ENCODE results near the gene TMEM198. TPM values are rescaled to one million over a fixed set of nuclear protein-coding genes. Genes with fewer than 3 reads are reported as not detected.

Gene TMEM198
- total and polyA plus RNA-seq, 9 of the 15 experiments (the other 6 are each of a cell fraction or from before 2014, with no cell fraction given): 0.03 to 3.8 (median 1.0) TPM

- TF ChIP-seq ZBTB34 (CRISPR knock-in tag; IDR thresholded peaks at IDR 0.05) (no peak), KDM2B (CRISPR knock-in tag; IDR thresholded peaks at IDR 0.05) (no peak), ZNF41 (CRISPR knock-in tag; conservative IDR thresholded peaks at IDR 0.05) (0 out of 2 replicates have a peak, but pooled peaks have one; percentile 39), ATF3 (IDR thresholded peaks at IDR 0.05) (no peak), ATF3 (CRISPR knock-in tag; conservative IDR thresholded peaks at IDR 0.05) (no peak), CHCHD3 (CRISPR knock-in tag; IDR thresholded peaks at IDR 0.05) (no peak), ZNF3 (CRISPR knock-in tag; IDR thresholded peaks at IDR 0.05) (no peak), ZBTB8A (IDR thresholded peaks at IDR 0.05; ENCODE audit: partially characterized antibody) (no peak), YY1 (IDR thresholded peaks at IDR 0.05; ENCODE audit: borderline replicate concordance in 1 of 3, control insufficient read depth in 1 of 3, extremely low read depth in 1 of 3, insufficient read depth in 3 of 3, insufficient read length in 1 of 3, insufficient replicate concordance in 2 of 3, low read depth in 1 of 3, low read length in 2 of 3) (peak in 1 of 3 experiments; percentile 44), ZBTB26 (CRISPR knock-in tag; IDR thresholded peaks at IDR 0.05) (no peak), SUPT5H (IDR thresholded peaks at IDR 0.05) (no peak), RBM39 (optimal IDR thresholded peaks at IDR 0.05; ENCODE audit: low read depth, low read length) (no peak), RHOXF2B (CRISPR knock-in tag; conservative IDR thresholded peaks at IDR 0.05) (no peak), CREB1 (IDR thresholded peaks at IDR 0.05) (peak; percentile 76), CREB1 (CRISPR knock-in tag; IDR thresholded peaks at IDR 0.05) (peak; percentile 78), RAD51 (IDR thresholded peaks at IDR 0.05; ENCODE audit: borderline replicate concordance, low read depth) (no peak; the same call in 1 of the 2 replicates), ZNF395 (CRISPR knock-in tag; IDR thresholded peaks at IDR 0.05) (peak; percentile 97), CTCFL (IDR thresholded peaks at IDR 0.05; ENCODE audit: borderline replicate concordance, insufficient read depth, low read depth, low read length, poor library complexity, severe bottlenecking) (no peak), HLTF (IDR thresholded peaks at IDR 0.05) (peak; percentile 76; the same call in 1 of the 2 replicates), SMARCA4 (IDR thresholded peaks at IDR 0.05) (peak; percentile 92)
Observed at GRCh38 chr2:219514196-219514761, 29.5 kb upstream of the TMEM198 start, which contains the start of gene ASIC4 (continued).

All from K562 (cell line).